ENCODE measurements around the gene EPOP.
"Not testable (repeated sequence)": the region's sequence is repeated elsewhere in the genome, so short reads cannot be mapped to it uniquely, and the experiment has no call there.

DNA sequence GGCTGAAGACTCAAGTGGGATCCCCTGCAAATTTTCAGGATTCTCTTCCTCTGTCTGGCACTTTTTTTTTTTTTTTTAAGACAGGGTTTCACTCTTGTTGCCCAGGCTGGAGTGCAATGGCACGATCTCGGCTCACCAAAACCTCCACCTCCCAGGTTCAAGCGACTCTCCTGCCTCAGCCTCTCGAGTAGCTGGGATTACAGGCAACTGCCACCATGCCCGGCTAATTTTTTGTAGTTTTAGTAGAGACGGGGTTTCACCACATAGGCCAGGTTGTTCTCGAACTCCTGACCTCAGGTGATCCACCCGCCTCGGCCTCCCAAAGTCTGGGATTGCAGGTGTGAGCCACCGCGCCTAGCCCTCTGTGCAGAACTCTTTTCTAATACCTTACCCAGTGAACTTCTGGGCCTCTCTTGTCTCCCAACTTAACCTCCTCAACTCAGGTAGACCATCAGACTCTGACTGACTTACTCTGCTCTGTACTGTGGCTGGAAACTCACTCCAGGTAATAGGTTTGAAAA lies 24.0 kb downstream of the EPOP start:
- TF ChIP-seq POLR2A (IDR thresholded peaks at IDR 0.05; ENCODE audit: low read depth, low read length); POLR2AphosphoS5 (IDR thresholded peaks at IDR 0.05; ENCODE audit: low read depth, low read length); TAF1 (IDR thresholded peaks at IDR 0.05; ENCODE audit: low read depth, low read length); SPI1 (IDR thresholded peaks at IDR 0.05; ENCODE audit: low read depth, low read length); PAX5 (IDR thresholded peaks at IDR 0.05; ENCODE audit: insufficient read depth, low read length, severe bottlenecking): not testable (repeated sequence)

Measured in GM12891 (cell line).